Measurements from ENCODE around the gene GNRH2. TPM values are rescaled to one million over a fixed set of nuclear protein-coding genes. Genes with fewer than 3 reads are reported as not detected.

Gene GNRH2
- total RNA-seq, 4 donors from 2014 or later, result not detected

DNA sequence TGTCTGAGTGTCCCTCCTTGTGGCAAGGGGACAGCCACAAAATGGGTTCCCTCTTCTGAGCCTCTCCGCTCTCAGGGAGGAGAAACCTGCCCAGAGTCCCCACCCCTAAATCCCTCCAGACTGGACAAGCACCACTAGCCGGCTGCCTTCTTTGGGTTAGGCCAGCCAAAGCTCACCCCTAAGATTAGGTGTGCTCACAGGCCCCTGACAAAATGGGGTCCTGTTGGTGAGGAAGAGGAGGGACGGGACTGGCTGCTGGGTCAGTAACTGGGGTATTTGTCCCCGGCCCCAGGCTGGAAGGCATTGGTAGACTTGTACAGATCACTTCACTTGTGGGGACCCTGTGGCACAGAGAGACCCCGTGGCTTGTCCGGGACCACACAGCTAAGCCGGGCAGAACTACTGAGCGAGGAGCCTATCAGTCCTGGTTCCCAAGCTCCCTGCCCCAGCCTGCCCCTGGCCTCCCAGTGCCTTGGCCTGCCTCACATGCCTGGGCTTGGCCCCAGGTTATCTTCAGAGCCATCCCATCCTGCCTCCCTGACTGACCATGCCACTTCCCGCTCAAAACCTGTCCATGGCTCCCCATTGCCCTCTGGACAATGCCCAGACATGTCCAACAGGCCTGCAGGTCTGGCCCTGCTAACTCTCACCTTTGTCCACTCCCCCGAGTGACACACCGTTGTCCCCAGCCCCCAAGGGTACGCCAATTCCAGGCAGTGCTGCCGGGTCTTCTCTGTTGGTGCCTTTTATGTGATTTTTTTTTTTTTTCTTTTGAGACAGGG is 51.6 kb downstream of the GNRH2 start:
- TF ChIP-seq POLR2A (IDR thresholded peaks at IDR 0.05; ENCODE audit: low read depth), result no peak
- TF ChIP-seq, protein P1, sequence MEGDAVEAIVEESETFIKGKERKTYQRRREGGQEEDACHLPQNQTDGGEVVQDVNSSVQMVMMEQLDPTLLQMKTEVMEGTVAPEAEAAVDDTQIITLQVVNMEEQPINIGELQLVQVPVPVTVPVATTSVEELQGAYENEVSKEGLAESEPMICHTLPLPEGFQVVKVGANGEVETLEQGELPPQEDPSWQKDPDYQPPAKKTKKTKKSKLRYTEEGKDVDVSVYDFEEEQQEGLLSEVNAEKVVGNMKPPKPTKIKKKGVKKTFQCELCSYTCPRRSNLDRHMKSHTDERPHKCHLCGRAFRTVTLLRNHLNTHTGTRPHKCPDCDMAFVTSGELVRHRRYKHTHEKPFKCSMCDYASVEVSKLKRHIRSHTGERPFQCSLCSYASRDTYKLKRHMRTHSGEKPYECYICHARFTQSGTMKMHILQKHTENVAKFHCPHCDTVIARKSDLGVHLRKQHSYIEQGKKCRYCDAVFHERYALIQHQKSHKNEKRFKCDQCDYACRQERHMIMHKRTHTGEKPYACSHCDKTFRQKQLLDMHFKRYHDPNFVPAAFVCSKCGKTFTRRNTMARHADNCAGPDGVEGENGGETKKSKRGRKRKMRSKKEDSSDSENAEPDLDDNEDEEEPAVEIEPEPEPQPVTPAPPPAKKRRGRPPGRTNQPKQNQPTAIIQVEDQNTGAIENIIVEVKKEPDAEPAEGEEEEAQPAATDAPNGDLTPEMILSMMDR (IDR thresholded peaks at IDR 0.05), result no peak
- TF ChIP-seq POLR2AphosphoS5 (IDR thresholded peaks at IDR 0.05), result no peak
- TF ChIP-seq EP300 (IDR thresholded peaks at IDR 0.05), result no peak
- no peaks in the 10 kb centered on the region for H3K9me3 ChIP-seq
- H3K36me3 ChIP-seq, result no peaks in the 10 kb centered on the region
- peaks cover 0 to 13% (median 10%) of the 10 kb centered on the region in 4 donors for H3K4me1 ChIP-seq
- no peak for DNase-seq (ENCODE audit: extremely low spot score)
- H3K4me3 ChIP-seq, result no peak overlapping the region
- peaks cover 0 to 73% (median 11%) of the 10 kb centered on the region in 4 donors for H3K27me3 ChIP-seq
- no peak overlapping the region for H3K27ac ChIP-seq (replicated peaks in 1 of 4)
- WGBS, result 87% methylated on average over 13 of the region's 13 CpGs
- intact Hi-C loops (cut with DNase I), result no loop called here

Other genes starting within 250 kb of the GNRH2 start
- 1 to 10 TPM in 1 of 4 donors, under 1 TPM in 2, not detected in 1; 0.17 to 1.3 (median 0.45) TPM for gene CPXM1, start 243.0 kb upstream of the GNRH2 start, total RNA-seq
- gene C20orf141, start 228.6 kb upstream of the GNRH2 start, total RNA-seq, result not detected
- gene TMEM239, start 227.3 kb upstream of the GNRH2 start, total RNA-seq, result not detected
- 10 to 100 TPM; 15.1 to 24.1 (median 22.5) TPM for gene PCED1A, start 203.0 kb upstream of the GNRH2 start, total RNA-seq
- 10 to 100 TPM; 22.0 to 37.5 (median 30.2) TPM for gene VPS16, start 202.9 kb upstream of the GNRH2 start, total RNA-seq
- gene PTPRA, start 170.1 kb upstream of the GNRH2 start, total RNA-seq, result 10 to 100 TPM; 49.2 to 80.8 (median 60.4) TPM
- 10 to 100 TPM; 52.3 to 90.7 (median 71.5) TPM for gene MRPS26, start 2.4 kb downstream of the GNRH2 start, total RNA-seq
- not detected for gene OXT, start 28.0 kb downstream of the GNRH2 start, total RNA-seq
- gene AVP, start 41.1 kb downstream of the GNRH2 start, total RNA-seq, result not detected
- gene FASTKD5, start 116.2 kb downstream of the GNRH2 start, total RNA-seq, result 10 to 100 TPM; 10.8 to 15.7 (median 14.3) TPM
- gene UBOX5, start 116.2 kb downstream of the GNRH2 start, total RNA-seq, result 10 to 100 TPM in 1 of 4 donors, 1 to 10 TPM in 3; 5.8 to 10.3 (median 7.6) TPM
- 10 to 100 TPM in 3 of 4 donors, 1 to 10 TPM in 1; 8.3 to 20.0 (median 15.3) TPM for gene LZTS3, start 129.9 kb downstream of the GNRH2 start, total RNA-seq
- gene DDRGK1, start 161.1 kb downstream of the GNRH2 start, total RNA-seq, result 10 to 100 TPM; 64.4 to 86.0 (median 69.7) TPM
- gene ITPA, start 165.9 kb downstream of the GNRH2 start, total RNA-seq, result 10 to 100 TPM; 18.7 to 30.0 (median 27.8) TPM
- gene SLC4A11, start 195.6 kb downstream of the GNRH2 start, total RNA-seq, result under 1 TPM in 2 of 4 donors, not detected in 2; 0.11 to 0.32 TPM

All from esophagus muscularis mucosa (tissue), 4 donors.